Glutamatergic neuron (in vitro differentiated cells): ENCODE data around the gene NUDT14. TPM values are rescaled to one million over a fixed set of nuclear protein-coding genes. Genes with fewer than 3 reads are reported as not detected.
A peak's percentile ranks its signal among the peaks of the same experiment; 100 is the strongest.

Source experiments
- DNase-seq: peaks from one replicate; pipeline ENCODE4 v3.0.0; 2022
- H3K27ac Mint-ChIP-seq: one replicate; pipeline ENCODE4 v1.8.0; 2020; ENCODE audit warnings: mild to moderate bottlenecking, mixed read lengths, inconsistent platforms; ENCODE audit not compliant: unreplicated experiment
- H3K27me3 Mint-ChIP-seq: one replicate; pipeline ENCODE4 v1.8.0; 2020; ENCODE audit warnings: mild to moderate bottlenecking, moderate library complexity, mixed read lengths, inconsistent platforms; ENCODE audit not compliant: unreplicated experiment
- H3K36me3 Mint-ChIP-seq: one replicate; pipeline ENCODE4 v1.8.0; 2020; ENCODE audit warnings: mild to moderate bottlenecking, mixed read lengths, inconsistent platforms; ENCODE audit not compliant: unreplicated experiment
- H3K4me1 Mint-ChIP-seq: one replicate; pipeline ENCODE4 v1.8.0; 2020; ENCODE audit warnings: mild to moderate bottlenecking, low read depth, mixed read lengths, inconsistent platforms; ENCODE audit not compliant: unreplicated experiment
- H3K4me3 Mint-ChIP-seq: one replicate; pipeline ENCODE4 v1.8.0; 2020; ENCODE audit warnings: mild to moderate bottlenecking, mixed read lengths, inconsistent platforms; ENCODE audit not compliant: unreplicated experiment
- H3K9me3 Mint-ChIP-seq: one replicate; pipeline ENCODE4 v1.8.0; 2020; ENCODE audit warnings: mild to moderate bottlenecking, moderate library complexity, mixed read lengths, inconsistent platforms; ENCODE audit not compliant: unreplicated experiment
- CTCF ChIP-seq: fragments of 200-600 bp; sonication (generic); IDR thresholded peaks from one replicate; pipeline ENCODE4 v1.5.0; 2021; ENCODE audit not compliant: partially characterized antibody, unreplicated experiment
- total RNA-seq: library from RNA; stranded (reverse); fragmentation: NEBNext Ultra II Directional; extraction: Animal tissue kit (Norgen Biotek cat#: 25700); gene quantifications from one replicate; pipeline ENCODE4 v1.2.1, GENCODE V29; 2021; ENCODE audit not compliant: unreplicated experiment

The NUDT14 gene
- total RNA-seq, 1 donor from 2014 or later = 114 TPM

- peak; percentile 18 for DNase-seq
- peaks cover 13% of the 10 kb centered on the region for H3K9me3 Mint-ChIP-seq
- peaks cover 15% of the 10 kb centered on the region for H3K27me3 Mint-ChIP-seq
- H3K36me3 Mint-ChIP-seq = no peaks in the 10 kb centered on the region
- no peak for TF ChIP-seq CTCF
- peak overlapping the region; percentile 82 for H3K27ac Mint-ChIP-seq
- H3K4me3 Mint-ChIP-seq = no peak overlapping the region
- peaks cover 17% of the 10 kb centered on the region for H3K4me1 Mint-ChIP-seq
These were observed 32.2 kb upstream of the NUDT14 start for GRCh38 chr14:105213361-105213760.

- Mint-ChIP-seq H3K4me1 (peaks cover 17% of the 10 kb centered on the region), H3K27ac (peak overlapping the region; percentile 82), H3K4me3 (no peak overlapping the region), H3K27me3 (peaks cover 15% of the 10 kb centered on the region), H3K36me3 (no peaks in the 10 kb centered on the region), H3K9me3 (peaks cover 13% of the 10 kb centered on the region)
- DNase-seq = peak; percentile 56
- no peak for TF ChIP-seq CTCF
These were observed 31.6 kb upstream of the NUDT14 start for GRCh38 chr14:105212541-105213300.

- Mint-ChIP-seq H3K4me3 (no peak overlapping the region), H3K27ac (no peak overlapping the region), H3K4me1 (peaks cover 17% of the 10 kb centered on the region), H3K27me3 (peaks cover 15% of the 10 kb centered on the region), H3K9me3 (peaks cover 13% of the 10 kb centered on the region), H3K36me3 (no peaks in the 10 kb centered on the region)
- no peak for TF ChIP-seq CTCF
- DNase-seq = peak; percentile 10
These were observed 30.6 kb upstream of the NUDT14 start for GRCh38 chr14:105211758-105212089.

- peak; percentile 10 for DNase-seq
- H3K9me3 Mint-ChIP-seq = peaks cover 13% of the 10 kb centered on the region
- TF ChIP-seq CTCF = no peak
- peaks cover 17% of the 10 kb centered on the region for H3K4me1 Mint-ChIP-seq
- H3K27ac Mint-ChIP-seq = no peak overlapping the region
- no peak overlapping the region for H3K4me3 Mint-ChIP-seq
- no peaks in the 10 kb centered on the region for H3K36me3 Mint-ChIP-seq
- H3K27me3 Mint-ChIP-seq = peaks cover 15% of the 10 kb centered on the region
These were observed 30.1 kb upstream of the NUDT14 start for GRCh38 chr14:105211086-105211757.
